NK-92 (cell line): ENCODE results near the gene SIK1.
"Not testable (repeated sequence)": the region's sequence is repeated elsewhere in the genome, so short reads cannot be mapped to it uniquely, and the experiment has no call there.

Source experiments
- DNase-seq: peaks from one replicate; lab custom pipeline; 2025; ENCODE audit not compliant: unreplicated experiment; lab: John Stamatoyannopoulos, UW

SIK1 gene

DNA sequence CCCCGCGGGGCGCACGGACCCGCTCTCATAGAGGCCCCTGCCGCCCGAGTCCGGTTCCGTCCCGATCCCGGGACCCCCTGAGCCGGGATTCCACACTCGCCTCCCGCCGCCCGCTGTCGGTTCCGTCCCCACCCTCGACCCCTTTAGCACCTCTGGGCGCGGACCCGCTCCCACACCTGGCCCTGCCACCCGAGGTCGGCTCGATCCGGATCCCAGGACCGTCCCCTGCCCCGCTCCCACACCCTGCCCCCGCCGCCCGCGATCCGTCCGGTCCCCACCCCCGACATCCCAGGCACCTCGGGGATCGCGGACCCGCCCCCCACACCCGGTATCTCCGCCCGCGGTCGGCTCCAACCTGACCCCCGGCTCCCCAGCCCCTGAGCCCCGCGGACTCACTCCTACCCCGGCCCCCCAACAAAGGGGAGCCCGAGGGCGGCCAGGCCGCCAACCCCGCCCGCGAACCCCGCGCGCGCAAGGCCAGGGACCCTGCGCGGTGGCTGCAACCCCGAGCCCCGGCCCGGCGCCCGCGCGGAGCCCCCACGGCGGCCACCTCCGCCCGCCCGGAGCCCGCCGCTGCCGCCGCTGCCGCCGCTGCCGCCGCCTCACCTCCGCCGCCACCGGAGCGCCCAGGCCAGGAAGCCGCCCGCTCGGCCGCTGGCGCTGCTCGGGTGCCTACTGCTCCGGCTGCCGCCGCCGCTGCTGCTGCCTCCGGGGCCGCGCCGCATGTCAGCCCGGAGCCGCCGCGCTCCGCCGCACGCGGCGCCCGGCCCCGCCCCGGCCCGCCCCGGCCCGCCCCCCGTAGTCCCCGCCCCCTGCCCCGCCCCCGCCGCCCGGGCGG is at the start of gene SIK1:
Gene SIK1 (minus strand): TSS at position 728 of the 838 bp plus-strand sequence. CDS start 953 bp downstream, outside the sequence.
- not testable (repeated sequence) for DNase-seq

DNA sequence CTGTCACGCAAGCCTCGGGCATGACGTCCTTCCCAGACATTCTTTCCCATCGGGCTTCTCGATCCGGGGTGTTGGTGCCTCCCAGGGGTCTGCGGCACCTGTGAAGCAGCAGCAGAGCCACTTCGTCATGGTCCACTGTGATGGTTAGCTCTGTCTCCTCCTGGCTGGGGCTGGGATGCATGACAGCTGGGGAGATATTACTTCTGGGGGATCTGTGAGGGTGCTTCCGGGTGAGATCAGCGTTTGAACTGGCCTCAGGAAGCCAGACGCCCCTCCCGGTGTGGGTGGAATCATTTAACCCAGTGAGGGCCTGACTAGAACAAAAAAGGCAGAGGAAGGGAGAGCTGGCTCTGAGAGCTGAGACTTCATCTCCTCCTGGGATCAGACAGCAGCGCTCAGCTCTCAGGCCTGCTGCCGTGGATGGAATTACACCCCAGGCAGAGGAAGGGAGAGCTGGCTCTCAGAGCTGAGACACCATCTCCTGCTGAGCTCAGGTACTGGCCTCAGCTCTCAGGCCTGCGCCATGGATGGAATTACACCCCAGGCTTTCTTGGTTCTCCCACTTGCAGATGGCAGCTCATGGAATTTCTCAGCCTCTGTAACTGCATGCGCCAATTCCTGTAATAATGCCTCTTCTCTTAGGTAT is 44.8 kb upstream of the SIK1 start:
- DNase-seq: not testable (repeated sequence)

DNA sequence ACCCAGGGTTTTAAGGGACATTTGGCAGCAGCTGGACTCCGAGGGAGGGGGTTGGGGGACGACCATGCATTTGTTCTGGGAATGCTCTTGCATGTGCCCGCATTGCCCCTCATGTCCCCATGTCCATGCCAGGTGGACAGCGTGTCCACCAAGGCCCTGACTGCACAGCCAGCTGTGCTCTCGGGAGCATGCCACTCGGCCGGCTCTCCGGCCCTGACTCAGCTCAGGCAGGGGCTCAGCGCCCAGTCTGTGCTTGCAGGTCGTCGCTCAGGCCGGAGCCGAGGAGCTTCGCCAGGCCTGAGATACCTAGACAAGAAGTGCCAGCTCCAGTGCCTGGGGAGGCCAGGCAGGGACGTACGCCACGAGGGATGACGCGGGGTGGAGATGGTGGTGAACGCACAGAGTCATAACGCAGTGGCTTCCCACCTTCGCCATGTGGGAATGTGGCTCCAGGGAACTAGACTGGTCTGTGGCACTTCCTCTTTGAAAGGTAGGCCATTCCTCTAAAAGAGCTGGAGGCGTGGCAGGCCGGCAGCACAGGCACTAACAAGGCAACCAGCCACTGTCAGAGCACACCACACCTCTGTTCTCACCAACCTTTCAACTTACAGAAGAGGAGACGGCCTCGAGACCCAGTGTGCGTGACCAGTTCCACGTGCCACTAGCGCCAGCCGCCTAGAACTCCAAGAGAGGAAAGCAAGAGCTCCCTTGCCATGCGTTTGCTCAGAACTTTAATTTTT is 43.0 kb upstream of the SIK1 start:
- not testable (repeated sequence) for DNase-seq

DNA sequence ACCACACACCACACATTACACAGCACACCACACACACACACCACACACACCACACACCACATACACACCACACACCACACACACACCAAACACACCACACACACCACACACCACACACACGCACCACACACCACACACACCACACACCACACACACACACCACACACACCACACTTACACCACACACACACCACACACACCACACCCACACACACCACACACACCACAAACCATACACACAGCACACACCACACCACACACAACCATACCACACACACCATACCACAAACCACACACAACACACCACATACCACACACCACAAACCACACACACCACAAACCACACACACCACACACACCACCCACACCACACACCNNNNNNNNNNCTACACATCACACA is 40.9 kb upstream of the SIK1 start:
- DNase-seq: no peak

DNA sequence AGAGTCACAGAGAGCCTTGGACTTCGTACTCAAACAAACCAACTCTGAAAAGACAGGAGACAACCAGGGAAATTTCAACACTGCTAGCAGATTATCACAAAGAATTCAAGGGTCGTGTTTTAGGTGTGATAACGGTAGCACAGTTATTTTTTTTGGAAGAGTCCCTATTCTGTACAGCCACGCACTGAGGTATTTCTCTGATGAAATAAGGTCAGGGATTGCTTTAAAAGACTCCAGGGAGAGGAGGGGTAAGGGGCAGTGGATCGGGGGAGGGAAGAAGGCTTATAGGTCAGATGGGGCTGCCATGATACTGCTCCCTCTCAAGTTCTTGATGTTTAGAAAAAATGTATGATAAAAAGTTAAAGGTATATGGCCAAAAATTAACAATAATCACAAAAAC is 38.2 kb upstream of the SIK1 start:
- DNase-seq: not testable (repeated sequence)

DNA sequence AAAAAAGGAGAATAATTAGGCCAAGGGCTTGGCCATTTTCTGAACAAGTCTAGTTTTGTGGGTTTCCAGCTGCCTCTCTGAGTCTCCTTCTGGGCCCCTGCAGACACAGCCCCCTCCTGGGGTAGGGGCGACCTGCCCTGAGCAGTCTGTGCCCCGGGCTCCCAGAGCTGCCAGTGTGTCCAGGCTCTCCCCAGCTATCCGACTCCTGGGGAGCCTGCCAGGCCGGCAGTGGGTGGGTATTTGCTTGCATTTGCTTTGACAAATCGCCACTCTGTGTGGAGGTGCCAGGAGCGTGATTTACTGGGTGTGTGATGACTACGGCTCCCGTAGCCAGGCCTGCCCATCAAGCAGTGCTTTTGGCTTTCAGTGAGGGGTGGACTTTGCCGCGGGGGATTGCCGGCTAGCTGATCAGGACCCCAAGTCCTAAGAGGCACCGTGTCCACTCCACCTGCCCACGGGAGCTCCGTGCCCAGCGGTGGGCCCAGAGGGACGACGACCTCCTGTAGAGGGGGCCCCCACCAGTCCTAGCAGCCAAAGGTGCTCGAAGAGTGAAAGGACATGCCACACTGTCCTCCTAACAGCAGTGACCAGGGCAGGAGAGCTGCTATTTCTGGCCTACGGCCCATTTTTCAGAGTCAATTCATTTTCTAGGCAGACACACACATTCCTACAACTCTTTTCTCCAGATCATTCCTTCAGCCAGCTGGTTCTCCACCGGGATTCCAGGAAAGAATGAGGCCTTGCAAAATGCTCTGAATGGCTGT is 36.7 kb upstream of the SIK1 start:
- not testable (repeated sequence) for DNase-seq

DNA sequence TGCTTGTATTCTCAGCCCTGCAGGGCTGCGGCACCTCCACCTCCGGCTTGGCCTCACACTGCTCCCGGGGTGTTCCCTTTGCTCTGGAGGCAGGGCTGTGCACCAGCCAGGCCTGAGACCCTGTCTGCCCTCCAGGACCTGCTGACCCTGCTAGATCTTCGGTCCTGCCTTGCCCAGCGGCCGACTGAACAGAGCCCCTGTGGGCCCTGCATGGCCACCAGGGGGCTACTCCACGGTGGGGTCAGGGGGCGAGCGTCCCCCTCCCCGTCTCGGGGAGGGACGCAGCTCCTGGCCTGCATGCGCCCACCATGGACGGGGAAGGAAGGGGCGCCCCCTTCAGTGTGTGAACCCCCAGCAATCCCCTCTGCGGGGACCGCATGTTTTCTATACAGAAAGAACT is 36.0 kb upstream of the SIK1 start:
- not testable (repeated sequence) for DNase-seq

DNA sequence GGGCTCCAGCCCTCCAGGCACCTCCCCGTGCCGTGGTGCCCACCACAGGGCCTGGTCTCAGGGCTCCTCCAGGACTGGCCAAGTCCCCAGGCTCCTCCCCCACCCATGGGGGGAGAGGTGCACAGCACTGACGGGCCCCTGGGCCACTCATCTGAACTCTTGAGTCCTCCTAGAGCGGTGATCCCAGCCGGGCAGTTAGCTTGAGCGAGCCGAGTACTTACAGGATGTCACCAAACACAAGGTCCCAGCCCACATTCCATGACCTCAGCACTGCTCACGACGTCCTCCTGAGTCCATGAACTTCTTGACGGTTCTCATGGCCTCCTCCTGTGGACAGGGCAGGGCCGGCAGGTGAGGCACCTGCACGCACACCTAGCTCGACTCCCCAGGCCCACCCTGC is 33.5 kb upstream of the SIK1 start:
- DNase-seq: not testable (repeated sequence)

DNA sequence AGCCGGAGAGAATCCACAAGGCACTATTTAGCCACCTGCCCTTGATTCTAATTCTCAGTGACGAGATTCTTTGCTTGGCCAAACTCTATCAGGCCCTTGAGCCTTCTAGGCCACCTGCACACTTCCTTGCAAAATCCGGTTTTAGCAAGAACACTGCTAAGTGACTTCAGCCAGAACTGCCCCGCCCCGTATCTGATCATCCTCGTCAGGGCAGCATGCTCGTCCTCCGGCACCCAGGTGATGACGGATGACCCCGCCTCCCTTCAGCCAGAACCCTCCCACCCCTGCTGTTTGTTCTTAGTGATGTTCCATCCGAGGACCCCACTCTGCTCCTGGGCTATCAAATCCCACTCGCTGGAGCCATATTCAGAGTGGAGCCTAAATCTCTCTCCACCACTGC is 32.1 kb upstream of the SIK1 start:
- not testable (repeated sequence) for DNase-seq

DNA sequence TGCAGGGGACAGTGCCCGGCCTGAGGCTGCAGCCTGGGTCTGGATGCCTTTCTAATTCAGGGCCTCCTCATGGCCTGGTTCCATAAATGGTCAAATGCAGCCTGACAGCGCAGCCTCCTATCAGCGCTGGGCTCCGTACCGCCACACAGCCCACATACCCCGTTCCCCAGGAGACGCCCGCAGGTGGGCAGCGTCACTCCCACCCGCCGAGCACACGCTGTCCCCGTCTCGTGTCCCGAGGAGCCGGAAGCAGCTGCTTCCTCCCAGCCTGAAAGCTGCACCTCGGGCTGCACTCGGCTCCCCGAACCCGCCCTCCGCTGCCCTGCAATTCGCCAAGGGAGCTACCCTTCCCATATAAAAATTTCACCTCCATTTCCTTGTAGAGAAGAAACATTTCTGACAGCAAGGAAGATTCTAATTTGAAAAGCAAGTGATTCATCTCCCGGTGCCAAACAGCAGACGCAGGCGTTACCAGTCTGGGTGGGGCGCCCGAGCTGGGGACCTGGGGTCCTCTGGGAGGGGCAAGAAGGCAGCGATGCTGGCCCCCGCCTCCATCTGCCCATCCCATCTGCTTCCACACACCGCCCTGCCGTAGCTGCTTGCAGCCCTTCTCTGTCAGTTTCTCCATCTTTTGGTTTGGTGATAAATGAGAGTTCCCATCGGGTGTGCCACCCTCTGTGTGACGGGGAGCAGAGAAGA is 29.8 kb upstream of the SIK1 start:
- DNase-seq: not testable (repeated sequence)

DNA sequence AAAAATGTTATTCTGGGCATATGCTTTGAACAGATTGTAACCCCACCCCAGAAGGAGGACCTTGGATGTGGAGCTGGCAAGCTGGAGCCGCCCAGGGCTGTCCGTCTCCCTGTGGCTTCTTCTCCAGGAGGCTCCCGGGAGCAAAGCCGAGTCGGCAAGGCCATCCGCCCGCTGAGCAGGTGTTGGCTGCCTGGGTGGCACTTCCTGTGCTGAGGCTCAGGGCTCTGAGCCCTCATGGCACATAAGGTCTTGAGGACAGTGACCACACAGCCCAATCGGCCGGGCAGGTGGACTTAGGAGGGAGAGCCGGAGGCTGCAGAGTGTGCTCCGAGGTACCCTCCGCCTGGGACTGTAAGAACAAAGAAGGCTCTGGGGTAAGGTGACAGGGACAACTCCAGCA is 28.8 kb upstream of the SIK1 start:
- DNase-seq: not testable (repeated sequence)

DNA sequence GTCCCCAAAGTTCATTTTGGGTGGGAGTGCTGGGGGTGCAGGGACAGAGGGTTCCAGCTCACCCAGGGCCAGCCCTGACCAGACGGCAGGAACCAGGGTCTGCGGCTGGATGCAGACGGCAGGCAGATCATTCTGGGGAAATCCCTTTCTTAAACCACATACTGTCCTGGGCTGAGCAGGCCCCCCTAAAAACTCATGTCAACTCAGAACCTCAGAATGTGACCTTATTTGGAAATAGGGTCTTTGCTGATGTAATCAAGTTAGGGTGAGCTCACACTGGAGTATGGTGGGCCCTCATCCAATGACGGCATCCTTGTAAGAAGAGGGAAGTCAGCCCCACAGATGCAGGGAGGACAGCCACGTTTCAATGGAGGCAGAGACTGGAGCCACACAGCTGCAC is 27.2 kb upstream of the SIK1 start:
- not testable (repeated sequence) for DNase-seq

DNA sequence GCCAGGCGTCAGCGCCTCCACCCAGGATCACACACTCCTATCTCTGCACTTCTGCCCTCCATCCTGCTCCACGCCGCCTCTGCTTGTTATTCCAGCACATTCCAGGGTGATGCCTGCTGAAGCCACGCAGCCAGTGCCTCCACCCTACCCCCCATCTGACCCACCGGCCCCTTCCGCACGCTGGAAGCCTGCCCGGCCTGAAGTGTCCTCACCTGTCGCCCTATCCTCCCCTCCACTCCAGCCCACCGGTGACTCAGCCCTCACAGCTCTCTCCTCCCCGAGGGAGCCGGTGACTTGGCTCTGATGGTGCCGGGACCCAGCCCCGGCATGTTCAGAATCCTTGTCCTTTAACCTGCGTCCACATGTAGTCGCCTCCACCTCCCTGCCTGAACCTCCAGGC is 24.9 kb upstream of the SIK1 start:
- not testable (repeated sequence) for DNase-seq

DNA sequence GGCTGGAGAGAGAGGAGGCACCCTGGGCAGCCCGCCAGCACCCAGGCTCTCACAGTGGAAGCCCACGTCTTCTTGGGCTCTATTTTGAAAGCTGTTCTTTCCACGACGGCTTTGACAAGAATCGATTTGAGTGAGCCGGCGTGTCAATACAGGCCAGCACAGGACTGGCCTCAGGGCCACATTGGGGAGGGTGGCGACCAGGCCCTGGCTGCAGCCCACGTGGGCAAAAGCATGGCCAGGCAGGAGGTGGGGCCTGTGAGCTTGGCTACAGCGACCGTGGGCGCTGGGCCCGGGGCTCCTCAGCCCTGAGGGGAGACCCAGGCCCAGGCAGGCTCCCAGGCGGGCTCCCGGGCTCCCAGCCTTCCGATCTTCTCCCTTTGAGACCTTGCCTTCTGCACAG is 23.4 kb upstream of the SIK1 start:
- DNase-seq: not testable (repeated sequence)

DNA sequence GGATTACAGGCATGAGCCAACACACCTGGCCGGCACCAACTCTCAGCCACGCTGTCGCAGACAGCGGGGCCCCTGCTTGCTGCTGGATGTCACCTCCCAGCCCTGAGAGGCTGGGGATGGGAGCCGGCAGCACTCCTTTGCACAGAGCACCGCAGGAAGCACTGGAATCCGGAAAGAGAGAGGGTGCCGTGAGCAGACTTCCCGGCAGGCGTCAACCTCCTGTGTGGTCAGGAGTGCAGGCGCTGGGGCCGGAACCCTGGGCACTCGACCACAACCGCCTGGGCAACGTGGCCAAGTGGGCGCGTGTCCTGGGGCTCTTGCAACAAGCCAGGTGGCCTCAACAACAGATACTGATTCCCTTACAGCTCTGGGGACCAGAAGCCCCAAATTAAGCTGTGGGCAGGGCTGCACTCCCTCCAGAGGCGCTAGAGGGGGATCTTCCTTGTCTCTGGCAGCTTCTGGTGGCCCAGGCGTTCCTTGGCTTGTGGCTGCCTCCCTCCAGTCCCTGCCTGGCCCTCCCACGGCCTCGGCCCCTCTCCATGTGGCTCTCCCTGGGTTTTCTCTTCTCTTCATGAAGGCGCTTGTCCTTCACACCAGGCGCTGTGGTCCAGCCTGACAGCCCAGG is 20.5 kb upstream of the SIK1 start:
- DNase-seq: not testable (repeated sequence)

DNA sequence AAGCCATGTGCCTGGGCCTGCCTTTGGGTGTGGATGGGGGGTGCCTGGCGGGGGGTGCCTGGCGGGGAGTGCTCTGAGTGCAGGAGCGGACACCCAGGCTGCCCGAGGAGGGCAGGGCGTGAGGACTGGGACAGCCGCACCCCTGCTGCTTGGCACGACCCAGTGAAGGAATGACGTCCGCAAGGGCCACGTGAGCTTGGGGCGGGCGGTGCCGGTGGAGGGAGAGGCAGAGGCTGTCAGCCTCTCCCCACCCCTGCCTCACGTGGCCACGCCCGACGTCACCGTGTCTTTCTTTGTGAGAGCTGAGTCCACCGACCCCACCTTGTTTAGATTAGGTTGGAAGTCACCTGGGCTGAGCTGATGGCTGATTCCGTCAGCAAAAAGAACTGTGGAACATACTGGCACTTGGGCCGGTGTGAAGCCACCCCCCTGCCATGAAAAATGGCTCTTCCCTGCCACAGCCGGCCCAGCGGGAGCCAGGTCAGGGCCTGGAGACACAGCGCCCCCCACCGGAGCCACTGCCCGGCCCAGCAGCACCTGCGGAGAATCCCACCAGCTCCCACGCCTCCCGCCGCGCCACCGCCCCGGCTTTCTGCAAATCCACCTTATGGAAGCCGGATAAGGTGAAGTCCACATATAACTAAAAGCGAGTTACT is 19.5 kb upstream of the SIK1 start:
- DNase-seq: not testable (repeated sequence)

DNA sequence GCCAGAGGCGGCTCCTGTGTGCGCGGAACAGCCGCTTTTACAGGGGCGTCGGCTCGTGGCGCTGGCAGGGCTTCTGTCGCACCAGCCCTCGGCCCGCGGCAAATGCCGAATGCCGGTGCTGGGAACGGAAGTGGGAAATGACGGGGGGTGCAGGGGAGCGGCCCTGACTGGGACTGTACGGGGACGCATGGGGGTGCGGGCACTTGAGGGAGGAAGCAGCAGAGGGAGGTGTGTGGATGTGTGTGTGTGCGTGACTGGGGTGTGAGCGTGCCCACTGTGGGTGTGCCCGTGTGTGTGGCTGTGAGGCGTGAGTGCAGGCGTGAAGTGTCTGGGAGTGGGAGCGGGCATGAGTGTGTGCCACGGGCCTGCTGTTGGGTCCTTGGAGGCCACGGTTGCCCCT is 17.6 kb upstream of the SIK1 start:
- DNase-seq: not testable (repeated sequence)

DNA sequence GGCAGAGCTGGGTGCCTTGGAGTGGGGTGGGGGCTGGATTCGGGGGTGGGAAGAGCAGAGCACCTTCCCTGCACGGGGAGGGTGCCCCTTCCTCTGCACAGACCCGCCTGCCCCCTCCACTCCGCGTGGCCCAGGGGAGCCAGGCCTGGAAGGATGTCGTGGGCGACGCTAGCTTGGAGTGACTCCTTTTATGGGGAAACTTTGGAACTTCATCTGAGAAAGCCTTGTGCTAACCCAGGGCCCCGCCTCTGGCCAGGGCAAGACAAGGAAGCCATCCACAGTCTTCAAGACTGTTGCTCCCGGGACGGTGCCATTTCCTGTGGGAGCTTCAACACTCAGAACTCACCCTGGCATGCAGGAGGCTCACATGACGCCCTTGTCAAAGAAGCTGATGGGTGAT is 15.6 kb upstream of the SIK1 start:
- not testable (repeated sequence) for DNase-seq
